Mucosa of stomach (tissue), 1 donor: ENCODE measurements around the gene OR6B3.
"Not testable (repeated sequence)": the region's sequence is repeated elsewhere in the genome, so short reads cannot be mapped to it uniquely, and the experiment has no call there.

Experiments used
- H3K27me3 ChIP-seq: one replicate; pipeline ENCODE4 v1.7.0; 2013; ENCODE audit warnings: mild to moderate bottlenecking, low read length; ENCODE audit not compliant: control insufficient read depth, insufficient read depth
- H3K36me3 ChIP-seq: one replicate; pipeline ENCODE4 v1.7.0; 2013; ENCODE audit warnings: low read length; ENCODE audit not compliant: control insufficient read depth, insufficient read depth
- H3K4me1 ChIP-seq: one replicate; pipeline ENCODE4 v1.7.0; 2013; ENCODE audit warnings: mild to moderate bottlenecking, low read length; ENCODE audit not compliant: control insufficient read depth, insufficient read depth
- H3K4me3 ChIP-seq: one replicate; pipeline ENCODE4 v1.7.0; 2013; ENCODE audit warnings: low read length
- H3K9ac ChIP-seq: one replicate; pipeline ENCODE4 v1.7.0; 2013; ENCODE audit warnings: mild to moderate bottlenecking, low read length, moderate library complexity
- H3K9me3 ChIP-seq: one replicate; pipeline ENCODE4 v1.7.0; 2013; ENCODE audit warnings: mild to moderate bottlenecking, low read length, moderate library complexity; ENCODE audit not compliant: control insufficient read depth
- donor health status: Pancreatic carcinoma.

The OR6B3 gene

DNA sequence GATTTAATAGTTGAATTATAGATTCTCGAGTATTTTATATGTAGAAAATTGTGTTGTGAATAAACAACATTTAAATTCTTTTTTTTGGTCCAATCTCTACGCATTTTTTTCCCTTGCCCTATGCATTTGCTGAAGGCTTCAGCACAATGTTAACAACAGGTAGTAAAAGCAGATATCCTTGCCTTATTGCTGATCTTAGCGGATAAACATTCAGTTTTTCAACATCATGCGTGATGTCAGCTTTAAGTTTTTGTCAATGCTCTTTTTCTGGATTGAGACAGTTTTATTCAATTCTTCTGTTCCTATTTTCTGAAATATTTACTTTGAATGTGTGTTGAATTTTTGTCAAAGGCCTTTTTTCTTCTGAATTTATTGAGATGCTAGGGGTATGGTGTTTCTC lies 11.6 kb upstream of the OR6B3 start:
- H3K9me3 ChIP-seq: no peaks in the 10 kb centered on the region
- H3K4me3 ChIP-seq: no peak overlapping the region
- H3K27me3 ChIP-seq: no peaks in the 10 kb centered on the region
- H3K4me1 ChIP-seq: no peaks in the 10 kb centered on the region
- H3K36me3 ChIP-seq: no peaks in the 10 kb centered on the region
- no peak overlapping the region for H3K9ac ChIP-seq

DNA sequence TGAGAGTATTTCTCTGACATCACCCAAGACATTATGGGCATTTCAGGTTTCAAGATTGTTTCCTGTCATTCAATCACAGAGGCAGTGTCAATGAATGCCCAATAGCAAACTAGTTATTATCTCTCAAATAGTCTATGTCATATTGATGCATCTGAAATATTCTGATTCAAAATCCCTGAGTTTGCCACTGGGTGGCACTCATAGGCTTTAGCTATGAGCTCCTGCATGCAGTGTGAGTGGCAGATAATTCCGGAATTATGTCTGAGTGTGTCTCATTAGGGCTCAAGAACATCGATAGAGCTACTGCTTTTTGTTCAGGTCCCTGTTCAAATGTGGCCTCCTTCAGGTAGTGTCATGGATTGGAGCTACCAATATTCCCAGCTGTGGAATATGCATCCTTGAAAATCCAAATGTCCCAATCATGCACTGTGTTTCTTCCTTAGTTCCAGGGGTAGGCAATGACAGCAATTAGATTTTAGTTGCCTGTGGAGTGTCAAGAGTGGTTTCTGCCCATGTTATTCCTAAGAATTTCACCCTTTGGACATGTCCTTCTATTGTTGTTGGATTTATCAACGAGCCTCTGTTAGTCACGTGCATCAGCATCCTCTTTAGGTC lies 7.8 kb upstream of the OR6B3 start:
- Histone ChIP-seq H3K4me3 (no peak overlapping the region), H3K36me3 (no peaks in the 10 kb centered on the region), H3K27me3 (peaks cover 7% of the 10 kb centered on the region), H3K9me3 (no peaks in the 10 kb centered on the region), H3K9ac (no peak overlapping the region), H3K4me1 (no peaks in the 10 kb centered on the region)

DNA sequence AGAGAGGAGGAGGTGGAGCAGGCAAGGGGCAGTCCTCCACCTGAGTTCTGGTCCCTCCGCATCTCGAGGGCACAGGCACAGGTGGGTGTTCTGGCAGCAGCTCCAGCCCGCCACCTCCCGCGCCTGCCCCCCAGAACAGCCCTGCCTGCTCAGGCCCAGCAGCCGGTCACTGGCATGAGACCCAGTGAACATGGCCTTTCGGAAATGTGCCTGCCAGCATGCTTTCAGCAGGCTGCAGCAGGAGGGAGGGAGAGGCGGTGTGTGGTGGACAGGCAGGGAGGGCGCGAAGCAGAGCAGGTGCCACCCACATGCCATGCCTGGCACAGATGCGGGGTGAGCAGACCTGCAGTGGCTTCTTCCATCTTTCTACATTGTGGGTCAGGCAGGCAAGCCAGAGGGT lies 3.4 kb upstream of the OR6B3 start:
- peaks cover 22% of the 10 kb centered on the region for H3K27me3 ChIP-seq

DNA sequence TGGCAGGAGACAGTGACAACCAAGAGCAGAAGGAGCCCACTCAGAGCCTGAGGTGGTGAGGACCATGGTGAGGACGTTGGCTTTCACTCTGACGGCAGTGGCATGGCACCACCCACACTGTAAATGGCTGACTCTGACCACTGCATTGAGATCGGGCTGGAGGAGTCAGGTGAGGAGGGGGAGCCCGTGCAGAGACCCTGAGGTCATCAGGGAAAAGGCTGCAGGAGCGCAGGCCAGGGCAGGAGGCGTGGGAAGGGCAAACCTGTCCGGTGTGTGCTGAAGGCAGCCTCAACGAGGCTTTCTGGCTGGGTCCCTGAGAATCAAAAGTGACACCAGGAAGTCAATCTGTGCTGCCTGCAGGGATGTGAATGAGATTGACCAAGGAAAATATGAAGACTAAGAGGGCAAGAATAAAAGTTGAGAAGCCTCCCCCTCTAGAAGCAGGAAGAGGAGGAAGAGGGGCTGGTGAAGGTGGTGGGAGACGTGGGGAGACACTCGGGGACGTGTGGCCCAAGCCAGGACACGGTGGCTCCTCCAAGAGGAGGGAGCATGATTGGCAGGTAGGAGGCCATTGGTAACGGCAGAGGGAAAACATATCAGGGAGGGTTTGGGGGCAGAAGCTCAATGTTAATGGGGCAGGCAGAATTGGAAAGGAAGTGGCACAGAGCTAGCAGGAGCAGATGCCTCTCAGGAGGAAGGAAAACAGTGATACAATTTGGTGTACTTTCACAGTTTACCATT lies 2.0 kb upstream of the OR6B3 start:
- Histone ChIP-seq H3K27me3 (peaks cover 22% of the 10 kb centered on the region), H3K4me3 (no peak overlapping the region), H3K36me3 (no peaks in the 10 kb centered on the region), H3K9ac (no peak overlapping the region), H3K4me1 (no peaks in the 10 kb centered on the region), H3K9me3 (no peaks in the 10 kb centered on the region)

More for the DNA sequence above, 3.4 kb upstream of the OR6B3 start:
- no peaks in the 10 kb centered on the region for H3K36me3 ChIP-seq
- H3K9me3 ChIP-seq: no peaks in the 10 kb centered on the region
- no peak overlapping the region for H3K9ac ChIP-seq
- H3K4me1 ChIP-seq: no peaks in the 10 kb centered on the region
- no peak overlapping the region for H3K4me3 ChIP-seq

DNA sequence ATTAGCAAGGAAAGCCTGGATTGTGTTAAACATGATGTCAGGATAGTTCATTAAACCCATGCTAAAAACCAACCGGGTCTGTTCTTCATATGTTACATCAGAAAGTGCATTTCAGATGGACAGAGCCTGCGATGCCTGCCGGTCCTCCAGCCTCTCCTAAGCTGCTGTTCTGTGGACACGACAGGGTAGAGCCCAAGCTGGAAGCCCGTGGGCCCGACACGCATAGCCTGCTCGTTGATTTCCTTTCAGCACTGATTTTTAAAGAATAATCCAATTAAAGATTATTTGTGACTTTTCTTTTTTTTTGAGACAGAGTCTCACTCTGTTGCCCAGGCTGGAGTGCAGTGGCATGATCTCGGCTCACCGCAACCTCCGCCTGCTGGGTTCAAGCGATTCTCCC lies 797 bp downstream of the OR6B3 start:
- no peak overlapping the region for H3K4me3 ChIP-seq
- no peaks in the 10 kb centered on the region for H3K9me3 ChIP-seq
- no peaks in the 10 kb centered on the region for H3K36me3 ChIP-seq
- no peak overlapping the region for H3K9ac ChIP-seq
- H3K27me3 ChIP-seq: peaks cover 29% of the 10 kb centered on the region
- H3K4me1 ChIP-seq: no peaks in the 10 kb centered on the region

DNA sequence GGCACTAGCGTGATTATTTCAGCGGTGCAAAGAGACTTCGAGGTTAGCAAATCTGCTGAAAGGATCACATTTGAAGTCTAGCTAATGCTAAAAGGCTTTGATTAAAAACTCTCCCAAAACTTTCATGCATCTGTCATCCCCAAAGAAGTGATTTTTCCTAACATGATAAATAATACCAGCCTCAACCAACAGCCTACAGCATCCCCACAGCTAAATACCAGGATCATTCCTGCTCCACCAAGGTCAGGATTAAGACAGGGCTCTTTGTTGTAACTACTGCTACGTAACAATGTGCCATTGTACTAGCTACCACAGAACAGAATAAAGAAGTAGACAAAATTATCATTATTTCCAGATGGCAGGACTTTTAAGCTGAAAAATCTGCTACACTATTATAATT lies 1.6 kb downstream of the OR6B3 start:
- no peaks in the 10 kb centered on the region for H3K36me3 ChIP-seq
- no peak overlapping the region for H3K4me3 ChIP-seq
- no peaks in the 10 kb centered on the region for H3K9me3 ChIP-seq
- no peaks in the 10 kb centered on the region for H3K4me1 ChIP-seq
- H3K27me3 ChIP-seq: peaks cover 24% of the 10 kb centered on the region
- no peak overlapping the region for H3K9ac ChIP-seq

GRCh38 chr2:240050278-240050677 lies 3.0 kb downstream of the OR6B3 start:
- H3K9me3 ChIP-seq: no peaks in the 10 kb centered on the region
- H3K4me3 ChIP-seq: no peak overlapping the region
- no peaks in the 10 kb centered on the region for H3K4me1 ChIP-seq
- H3K36me3 ChIP-seq: no peaks in the 10 kb centered on the region
- peaks cover 22% of the 10 kb centered on the region for H3K27me3 ChIP-seq
- no peak overlapping the region for H3K9ac ChIP-seq

- Histone ChIP-seq H3K27me3 (peaks cover 9% of the 10 kb centered on the region), H3K36me3 (no peaks in the 10 kb centered on the region), H3K4me3 (no peak overlapping the region)
Observed at GRCh38 chr2:240048237-240048636, 5.1 kb downstream of the OR6B3 start.

DNA sequence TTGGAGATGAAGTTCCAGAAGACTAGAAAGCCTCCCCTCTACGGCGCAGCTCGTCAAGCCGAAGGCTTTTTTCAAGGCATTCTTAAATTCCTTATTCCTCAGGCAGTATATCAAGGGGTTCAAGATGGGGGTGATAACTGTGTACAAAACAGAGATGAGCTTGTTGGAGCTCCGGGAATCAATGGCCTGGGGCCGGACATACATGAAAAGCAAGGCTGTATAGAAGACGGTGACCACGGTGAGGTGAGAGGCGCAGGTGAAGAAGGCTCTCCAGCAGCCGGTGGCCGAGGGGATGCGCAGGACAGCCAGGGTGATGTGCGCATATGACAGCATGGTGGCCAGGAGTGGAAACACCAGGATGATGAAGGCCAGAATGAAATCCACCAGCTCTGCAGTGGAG lies 8.2 kb downstream of the OR6B3 start:
- peaks cover 7% of the 10 kb centered on the region for H3K27me3 ChIP-seq
- H3K4me1 ChIP-seq: no peaks in the 10 kb centered on the region
- H3K9ac ChIP-seq: no peak overlapping the region
- H3K9me3 ChIP-seq: no peaks in the 10 kb centered on the region
- H3K4me3 ChIP-seq: no peak overlapping the region
- no peaks in the 10 kb centered on the region for H3K36me3 ChIP-seq

More at GRCh38 chr2:240048237-240048636, 5.1 kb downstream of the OR6B3 start:
- H3K4me1 ChIP-seq: no peaks in the 10 kb centered on the region
- H3K9ac ChIP-seq: no peak overlapping the region
- no peaks in the 10 kb centered on the region for H3K9me3 ChIP-seq

GRCh38 chr2:240044096-240044495 lies 9.2 kb downstream of the OR6B3 start:
- H3K27me3 ChIP-seq, H3K36me3 ChIP-seq: not testable (repeated sequence)

GRCh38 chr2:240043279-240043989 lies 9.9 kb downstream of the OR6B3 start:
- H3K4me1 ChIP-seq: no peaks in the 10 kb centered on the region
- H3K9me3 ChIP-seq: no peaks in the 10 kb centered on the region
- H3K9ac ChIP-seq: no peak overlapping the region
- no peak overlapping the region for H3K4me3 ChIP-seq
- peaks cover 2% of the 10 kb centered on the region for H3K27me3 ChIP-seq
- no peaks in the 10 kb centered on the region for H3K36me3 ChIP-seq

More at GRCh38 chr2:240044096-240044495, 9.2 kb downstream of the OR6B3 start:
- H3K4me1 ChIP-seq, H3K4me3 ChIP-seq, H3K9ac ChIP-seq, H3K9me3 ChIP-seq: not testable (repeated sequence)

GRCh38 chr2:240042740-240043139 lies 10.6 kb downstream of the OR6B3 start:
- H3K36me3 ChIP-seq: no peaks in the 10 kb centered on the region
- H3K27me3 ChIP-seq: no peaks in the 10 kb centered on the region
- H3K4me1 ChIP-seq: no peaks in the 10 kb centered on the region
- H3K9me3 ChIP-seq: no peaks in the 10 kb centered on the region
- H3K9ac ChIP-seq: no peak overlapping the region
- H3K4me3 ChIP-seq: no peak overlapping the region
